C4-2B (cell line): ENCODE measurements around the gene GGNBP2.

Experiments used
- H3K27ac ChIP-seq: fragments of 450-650 bp; 2 replicates; pipeline ENCODE4 v1.5.1; 2017
- CTCF ChIP-seq: fragments of 450-650 bp; conservative IDR thresholded peaks from 2 replicates; pipeline ENCODE4 v1.5.1; 2017; ENCODE audit warnings: mild to moderate bottlenecking
- ZFX ChIP-seq: fragments of 450-650 bp; IDR thresholded peaks from 2 replicates; pipeline ENCODE4 v1.6.1; 2017

Gene GGNBP2

DNA sequence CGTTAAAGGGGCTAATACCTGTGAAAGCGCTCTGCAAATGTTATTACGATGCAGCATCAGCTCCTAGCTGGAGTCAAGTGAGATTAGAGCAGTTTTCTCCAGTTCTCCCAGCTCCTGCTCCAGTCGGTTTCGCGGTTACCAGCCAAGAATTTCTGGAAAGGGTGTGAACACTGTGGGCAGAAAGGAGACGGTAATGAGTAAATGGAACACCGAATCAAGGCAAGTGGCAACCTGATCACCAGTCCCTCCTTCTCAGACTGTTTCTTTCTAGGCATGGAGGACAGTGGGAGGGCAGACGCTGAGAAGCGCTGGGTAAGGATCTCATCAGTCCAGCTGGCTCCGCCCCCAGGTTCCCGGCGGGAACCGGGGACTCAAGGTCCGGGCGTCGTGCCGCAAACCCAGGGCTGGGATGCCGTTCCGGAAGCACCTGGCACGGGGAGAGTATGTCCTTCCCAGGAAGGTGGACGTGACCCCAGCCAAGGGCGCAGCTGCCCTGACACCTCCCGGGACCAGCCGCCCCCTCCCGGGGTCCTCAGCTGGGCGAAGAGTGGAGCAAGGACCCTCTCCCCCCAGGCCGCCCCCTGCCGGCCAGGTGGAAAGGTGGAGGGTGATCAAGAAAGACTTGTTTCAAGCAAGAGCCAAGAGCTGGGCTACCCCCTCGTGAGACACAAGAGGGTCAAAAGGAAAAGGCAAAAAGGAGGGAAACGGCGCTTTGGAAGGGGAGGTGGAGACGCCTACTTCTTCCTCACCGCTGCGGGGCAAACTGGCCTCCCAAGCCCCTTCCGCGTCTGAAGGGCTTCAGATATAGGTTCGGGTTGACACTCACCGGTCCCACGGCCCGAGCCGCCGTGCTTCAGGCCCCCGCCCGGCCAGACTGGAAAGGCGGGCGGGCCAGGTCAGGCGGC is 10.5 kb upstream of the GGNBP2 start:
- H3K27ac ChIP-seq = peak overlapping the region; percentile 95
- TF ChIP-seq CTCF (peak; percentile 84), ZFX (no peak)

DNA sequence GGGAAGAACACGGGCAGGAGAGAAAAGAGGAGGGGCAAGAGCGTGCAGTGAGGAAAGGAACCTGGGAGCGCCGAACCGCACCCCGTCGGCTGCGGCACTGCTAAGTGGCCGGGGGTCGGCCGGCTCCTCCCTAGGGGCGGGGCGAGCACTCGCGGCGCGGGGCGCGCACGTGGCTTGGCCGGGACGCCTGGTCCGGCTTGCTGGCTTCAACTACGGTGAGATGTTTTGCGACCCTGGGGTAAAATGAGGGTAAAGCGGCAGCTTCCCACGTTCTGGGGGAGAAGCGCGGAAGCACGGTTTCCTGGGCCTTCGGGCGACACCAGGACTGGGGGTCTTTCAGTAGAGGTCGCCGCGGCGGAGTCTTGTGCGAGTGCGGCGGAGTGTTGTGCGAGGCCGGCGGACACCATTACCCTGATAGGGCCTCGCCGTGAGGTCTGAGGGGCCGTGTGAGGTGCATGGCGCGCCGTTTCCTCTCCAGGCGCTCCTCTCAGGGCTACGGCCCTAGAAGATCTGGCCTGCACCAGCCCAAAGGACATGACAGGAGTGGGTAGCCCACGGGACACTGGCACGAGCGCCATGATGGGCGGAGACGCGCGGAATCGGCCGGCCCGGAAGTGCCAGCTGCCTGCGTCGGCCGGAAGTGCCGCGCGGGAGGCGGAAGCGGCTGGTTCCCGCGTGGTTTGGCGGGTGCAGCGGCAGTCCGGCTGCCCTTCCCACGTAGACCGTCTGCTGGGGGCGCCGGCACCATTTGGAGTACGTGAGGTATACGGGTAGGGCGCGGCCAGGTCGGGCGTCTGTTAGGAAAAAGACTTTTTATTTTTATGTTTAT is 9.7 kb upstream of the GGNBP2 start, which contains the start of the genes MYO19 and PIGW:
Gene MYO19, minus strand, starts transcription at position 29 of the 829 bp plus-strand sequence. CDS start 2,330 bp downstream, outside the sequence.
Gene PIGW, plus strand, starts transcription at position 148 of the 829 bp plus-strand sequence. CDS start 2,115 bp downstream, outside the sequence.
- TF ChIP-seq CTCF (no peak), ZFX (peak; percentile 42; the same call in 1 of the 2 replicates)
- peak within 1 kb of the TSS; percentile 95 for H3K27ac ChIP-seq

DNA sequence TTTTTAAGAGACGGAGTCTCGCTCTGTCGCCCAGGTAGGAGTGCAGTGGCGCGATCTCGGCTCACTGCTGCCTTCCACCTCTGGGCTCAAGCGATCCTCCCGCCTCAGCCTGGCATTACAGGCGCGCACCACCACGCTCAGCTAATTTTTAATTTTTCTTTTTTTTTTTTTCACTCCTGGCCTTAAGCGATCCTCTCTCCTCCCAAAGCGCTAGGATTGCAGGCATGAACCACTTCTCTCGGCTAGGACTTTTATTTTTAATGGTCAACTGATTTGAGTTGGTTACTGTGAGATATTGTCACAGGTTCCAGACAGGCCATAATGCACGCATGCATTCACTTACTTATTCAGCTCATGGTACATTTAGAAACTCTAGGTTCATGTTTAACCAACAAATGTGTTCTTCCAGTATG is 9.0 kb upstream of the GGNBP2 start:
- TF ChIP-seq CTCF (no peak), ZFX (no peak)
- H3K27ac ChIP-seq = peak overlapping the region; percentile 95

DNA sequence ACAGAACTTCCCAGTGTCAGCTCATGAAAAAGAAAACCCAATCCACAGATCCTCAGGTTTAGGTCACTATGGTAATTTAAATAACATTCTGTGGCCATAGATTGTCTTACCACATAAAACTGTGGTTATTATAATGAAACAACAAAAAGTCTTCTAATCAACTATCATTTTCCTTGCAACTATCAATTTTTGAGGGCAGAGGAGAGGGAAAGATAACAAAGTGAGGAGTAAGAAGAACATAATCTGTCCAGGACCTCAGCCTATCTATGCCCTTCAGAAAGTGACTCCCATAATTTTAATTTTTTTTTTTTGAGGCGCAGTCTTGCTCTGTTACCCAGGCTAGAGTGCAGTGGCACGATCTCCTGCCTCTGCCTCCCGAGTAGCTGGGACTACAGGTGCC is 4.0 kb upstream of the GGNBP2 start:
- TF ChIP-seq ZFX = no peak
- no peak for TF ChIP-seq CTCF
- H3K27ac ChIP-seq = no peak overlapping the region

DNA sequence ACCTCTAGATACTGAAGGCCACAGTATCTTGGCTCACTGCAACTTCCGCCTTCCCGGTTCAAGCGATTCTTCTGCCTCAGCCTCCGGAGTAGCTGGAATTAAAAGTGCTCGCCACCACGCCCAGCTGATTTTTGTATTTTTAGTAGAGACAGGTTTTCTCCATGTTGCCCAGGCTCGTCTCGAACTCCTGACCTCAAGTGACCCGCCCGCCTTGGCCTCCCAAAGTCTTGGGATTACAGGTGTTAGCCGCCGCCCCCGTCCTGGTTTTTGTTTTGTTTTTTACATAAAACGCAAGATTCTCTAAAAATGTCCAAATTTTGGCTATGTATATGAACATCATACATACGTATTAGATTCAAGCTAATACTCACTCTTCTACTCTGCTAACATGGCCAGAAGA is 2.0 kb upstream of the GGNBP2 start:
- TF ChIP-seq CTCF (no peak), ZFX (no peak)
- no peak overlapping the region; the same call in 1 of the 2 replicates for H3K27ac ChIP-seq

- TF ChIP-seq ZFX (no peak), CTCF (no peak)
These were observed 744 bp upstream of the GGNBP2 start for GRCh38 chr17:36544044-36544306.

DNA sequence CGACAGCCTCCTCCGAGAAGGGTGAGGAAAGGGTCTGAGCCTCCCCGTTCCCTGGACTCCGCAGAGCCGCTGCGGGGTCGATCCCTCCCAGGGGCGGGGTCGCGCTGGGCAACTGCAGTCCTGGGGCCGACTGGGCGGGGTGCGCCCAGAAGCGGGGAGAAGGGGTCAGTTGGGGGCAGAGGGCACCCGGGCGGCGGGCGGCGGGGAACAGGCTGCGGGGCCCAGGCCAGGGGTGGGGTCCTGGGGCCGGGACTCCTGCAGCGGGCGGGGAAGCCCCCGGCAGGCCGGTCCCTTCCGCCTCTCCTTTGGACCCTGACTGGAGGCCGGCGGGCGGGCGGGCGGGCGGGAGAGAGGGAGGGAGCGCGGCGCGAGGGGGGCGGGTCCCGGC is 352 bp downstream of the GGNBP2 start:
- peak overlapping the region; percentile 98 for H3K27ac ChIP-seq
- TF ChIP-seq CTCF (no peak), ZFX (no peak)

More at GRCh38 chr17:36544044-36544306, 744 bp upstream of the GGNBP2 start:
- H3K27ac ChIP-seq = peak overlapping the region; percentile 98
